Measurements from ENCODE around the gene HK2.
"Not testable (repeated sequence)": the region's sequence is repeated elsewhere in the genome, so short reads cannot be mapped to it uniquely, and the experiment has no call there.

The HK2 gene

GRCh38 chr2:74906395-74906794, 72.5 kb downstream of the HK2 start:
- no peak for DNase-seq

- not testable (repeated sequence) for DNase-seq
These were observed 73.6 kb downstream of the HK2 start for GRCh38 chr2:74907560-74907959.

- no peak for DNase-seq
These were observed 75.0 kb downstream of the HK2 start for GRCh38 chr2:74908748-74909444.

- no peak for DNase-seq
These were observed 76.3 kb downstream of the HK2 start for GRCh38 chr2:74910245-74910644.

GRCh38 chr2:74911061-74911460, 77.1 kb downstream of the HK2 start:
- DNase-seq = no peak

- DNase-seq = no peak
These were observed 81.8 kb downstream of the HK2 start for GRCh38 chr2:74915743-74916142.

GRCh38 chr2:74916394-74916793, 82.5 kb downstream of the HK2 start:
- no peak for DNase-seq

GRCh38 chr2:74917702-74918619, 84.0 kb downstream of the HK2 start:
- no peak for DNase-seq

GRCh38 chr2:74919827-74920226, 85.9 kb downstream of the HK2 start:
- peak; percentile 63 to 73 for DNase-seq

- no peak for DNase-seq
These were observed 87.4 kb downstream of the HK2 start for GRCh38 chr2:74921236-74921736.

- DNase-seq = no peak
These were observed 88.8 kb downstream of the HK2 start for GRCh38 chr2:74922592-74923227.

- no peak for DNase-seq
These were observed 90.7 kb downstream of the HK2 start for GRCh38 chr2:74924463-74925265.

GRCh38 chr2:74925361-74925786, 91.4 kb downstream of the HK2 start:
- no peak for DNase-seq

GRCh38 chr2:74927621-74928020, 93.7 kb downstream of the HK2 start:
- DNase-seq = no peak

GRCh38 chr2:74930811-74931486, 97.0 kb downstream of the HK2 start:
- no peak for DNase-seq

GRCh38 chr2:74931940-74932339, 98.0 kb downstream of the HK2 start:
- no peak for DNase-seq

- no peak for DNase-seq
These were observed 102.1 kb downstream of the HK2 start for GRCh38 chr2:74935975-74936391.

GRCh38 chr2:74937221-74937880, 103.4 kb downstream of the HK2 start:
- no peak for DNase-seq

GRCh38 chr2:74938264-74938663, 104.3 kb downstream of the HK2 start:
- no peak for DNase-seq

- no peak for DNase-seq
These were observed 106.2 kb downstream of the HK2 start for GRCh38 chr2:74939919-74940812.

All from NCI-H1930 (cell line).